ENCODE data around the gene RNF222. TPM values are rescaled to one million over a fixed set of nuclear protein-coding genes. Genes with fewer than 3 reads are reported as not detected.
A peak's percentile ranks its signal among the peaks of the same experiment; 100 is the strongest.

Gene RNF222
- total and polyA plus RNA-seq, 9 donors: not detected

DNA sequence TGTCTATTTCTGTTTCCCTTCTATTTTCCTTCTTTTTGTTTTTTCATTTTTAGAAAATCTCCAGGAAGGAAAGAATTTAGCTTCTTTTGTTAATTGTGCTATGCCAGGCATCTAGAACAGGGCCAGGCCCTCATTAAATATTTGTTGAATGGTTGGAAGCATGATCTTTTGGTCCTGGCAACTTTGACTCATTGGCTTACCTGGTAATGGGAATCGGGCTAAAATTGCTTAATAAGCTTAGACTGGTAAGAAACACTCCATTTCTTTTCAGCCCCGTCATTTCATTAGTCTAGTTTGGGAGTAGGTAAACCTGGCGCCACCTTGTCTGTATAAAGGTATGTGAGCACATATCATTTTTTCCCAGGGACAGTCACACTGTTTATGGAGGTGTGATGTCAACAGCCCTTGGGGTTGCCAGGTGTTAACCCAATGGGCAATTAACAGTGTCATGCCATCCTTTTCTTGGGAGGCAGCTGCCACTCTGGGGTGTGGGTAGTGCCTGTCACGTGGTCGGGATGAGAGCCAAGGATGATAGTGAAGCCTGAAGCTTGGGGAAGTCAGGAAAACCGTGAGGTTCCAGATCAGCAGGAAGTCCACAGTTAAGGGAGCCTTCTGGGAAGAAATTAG lies 28.6 kb upstream of the RNF222 start:
- TF ChIP-seq POLR2A (IDR thresholded peaks at IDR 0.05): no peak
- Histone ChIP-seq H3K27me3 (no peaks in the 10 kb centered on the region), H3K4me1 (ENCODE audit: insufficient read depth) (no peaks in the 10 kb centered on the region), H3K36me3 (no peaks in the 10 kb centered on the region), H3K9me3 (no peaks in the 10 kb centered on the region), H3K27ac (no peak overlapping the region), H3K4me3 (no peak overlapping the region)
- no peak for DNase-seq
- intact Hi-C loops (cut with DNase I): loop anchor here in 1 of 4 donors (5.0 kb wide), 1 partner anchor 56 kb away; no protein-coding TSS in a partner anchor
- WGBS, 3 donors: 54 to 66% (median 62%) methylated on average over 6 of the region's 6 CpGs

DNA sequence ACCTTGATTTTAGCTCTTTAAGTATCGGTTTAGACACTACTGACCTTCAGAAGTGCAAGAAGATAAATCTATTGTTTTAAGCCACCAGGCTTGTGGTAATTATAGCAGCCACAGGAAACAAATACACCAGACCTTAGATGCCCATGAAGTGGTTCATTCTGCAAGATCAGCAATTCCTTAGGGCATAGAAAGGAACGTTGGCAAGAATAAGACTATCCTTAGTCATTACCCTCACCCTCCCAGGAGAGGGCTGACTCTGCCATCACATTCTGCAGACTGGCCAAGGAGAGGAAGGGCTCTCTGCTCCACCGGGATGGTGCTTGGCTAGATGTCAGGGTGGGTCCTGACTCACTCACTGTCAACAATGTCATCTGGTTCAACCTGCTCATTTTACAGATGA lies 23.9 kb upstream of the RNF222 start:
- no peak for TF ChIP-seq POLR2A (IDR thresholded peaks at IDR 0.05)
- TF ChIP-seq, protein P1, sequence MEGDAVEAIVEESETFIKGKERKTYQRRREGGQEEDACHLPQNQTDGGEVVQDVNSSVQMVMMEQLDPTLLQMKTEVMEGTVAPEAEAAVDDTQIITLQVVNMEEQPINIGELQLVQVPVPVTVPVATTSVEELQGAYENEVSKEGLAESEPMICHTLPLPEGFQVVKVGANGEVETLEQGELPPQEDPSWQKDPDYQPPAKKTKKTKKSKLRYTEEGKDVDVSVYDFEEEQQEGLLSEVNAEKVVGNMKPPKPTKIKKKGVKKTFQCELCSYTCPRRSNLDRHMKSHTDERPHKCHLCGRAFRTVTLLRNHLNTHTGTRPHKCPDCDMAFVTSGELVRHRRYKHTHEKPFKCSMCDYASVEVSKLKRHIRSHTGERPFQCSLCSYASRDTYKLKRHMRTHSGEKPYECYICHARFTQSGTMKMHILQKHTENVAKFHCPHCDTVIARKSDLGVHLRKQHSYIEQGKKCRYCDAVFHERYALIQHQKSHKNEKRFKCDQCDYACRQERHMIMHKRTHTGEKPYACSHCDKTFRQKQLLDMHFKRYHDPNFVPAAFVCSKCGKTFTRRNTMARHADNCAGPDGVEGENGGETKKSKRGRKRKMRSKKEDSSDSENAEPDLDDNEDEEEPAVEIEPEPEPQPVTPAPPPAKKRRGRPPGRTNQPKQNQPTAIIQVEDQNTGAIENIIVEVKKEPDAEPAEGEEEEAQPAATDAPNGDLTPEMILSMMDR (IDR thresholded peaks at IDR 0.05): no peak
- TF ChIP-seq EP300 (IDR thresholded peaks at IDR 0.05): no peak
- WGBS, 3 donors: 67 to 81% (median 67%) methylated on average over 3 of the region's 3 CpGs
- H3K4me1 ChIP-seq (ENCODE audit: insufficient read depth): peaks cover 2% of the 10 kb centered on the region
- no peak for DNase-seq
- H3K9me3 ChIP-seq: no peaks in the 10 kb centered on the region
- H3K27me3 ChIP-seq: no peaks in the 10 kb centered on the region
- H3K27ac ChIP-seq: no peak overlapping the region
- intact Hi-C loops (cut with DNase I): no loop called here
- H3K36me3 ChIP-seq: no peaks in the 10 kb centered on the region
- no peak overlapping the region for H3K4me3 ChIP-seq

DNA sequence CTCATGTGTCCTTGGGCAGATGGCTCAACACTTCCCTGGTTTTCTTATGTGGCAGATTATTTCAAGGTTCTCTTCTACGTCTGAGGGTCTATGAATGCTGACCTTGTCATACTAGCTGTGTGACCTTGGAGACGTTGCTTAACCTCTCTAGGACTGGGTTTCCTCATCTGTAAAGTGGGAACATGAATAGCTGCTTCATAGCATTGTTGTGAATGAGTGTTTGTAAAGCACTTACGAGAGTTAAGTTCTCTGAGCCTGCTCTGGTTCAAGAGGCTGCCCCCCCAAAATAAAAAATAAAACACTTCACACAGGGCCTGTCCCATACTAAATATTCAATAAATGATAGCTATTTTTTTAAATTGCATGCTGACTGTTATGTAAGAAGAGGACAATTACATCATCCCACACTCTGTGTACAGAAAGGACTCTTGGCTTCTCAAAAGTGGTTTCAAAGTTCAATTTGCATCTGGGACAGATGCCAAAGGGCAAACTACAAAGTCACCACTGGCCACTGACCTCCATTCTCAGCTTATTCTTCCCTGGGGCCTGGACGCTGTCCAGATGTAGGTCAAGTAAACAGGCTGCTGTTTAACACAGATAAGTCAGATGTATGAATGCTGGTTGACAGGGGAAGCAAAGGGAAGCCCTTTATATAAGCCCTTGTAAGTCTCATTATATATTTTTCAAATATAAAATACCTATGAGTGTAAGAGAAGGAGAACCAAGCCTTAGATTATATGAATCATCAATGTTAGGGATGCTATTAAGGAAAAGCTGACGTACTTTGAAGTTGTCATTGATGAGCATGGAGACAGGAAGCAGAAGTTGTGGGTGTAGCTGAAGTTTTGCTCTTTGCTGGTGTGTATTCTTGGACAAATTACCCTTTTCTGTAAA lies 22.7 kb upstream of the RNF222 start:
- H3K27ac ChIP-seq: peak overlapping the region in 1 of 2 donors; percentile 23
- WGBS, 3 donors: 13 to 19% (median 16%) methylated on average over 5 of the region's 5 CpGs
- intact Hi-C loops (cut with DNase I): no loop called here
- DNase-seq: peak; percentile 35 to 69 (median 60)
- no peak for TF ChIP-seq POLR2A (IDR thresholded peaks at IDR 0.05)
- TF ChIP-seq EP300 (IDR thresholded peaks at IDR 0.05): no peak
- TF ChIP-seq, protein P1 (IDR thresholded peaks at IDR 0.05): no peak
- H3K9me3 ChIP-seq: no peaks in the 10 kb centered on the region
- no peaks in the 10 kb centered on the region for H3K27me3 ChIP-seq
- H3K4me1 ChIP-seq (ENCODE audit: insufficient read depth): peaks cover 2% of the 10 kb centered on the region
- H3K4me3 ChIP-seq: no peak overlapping the region
- no peaks in the 10 kb centered on the region for H3K36me3 ChIP-seq

DNA sequence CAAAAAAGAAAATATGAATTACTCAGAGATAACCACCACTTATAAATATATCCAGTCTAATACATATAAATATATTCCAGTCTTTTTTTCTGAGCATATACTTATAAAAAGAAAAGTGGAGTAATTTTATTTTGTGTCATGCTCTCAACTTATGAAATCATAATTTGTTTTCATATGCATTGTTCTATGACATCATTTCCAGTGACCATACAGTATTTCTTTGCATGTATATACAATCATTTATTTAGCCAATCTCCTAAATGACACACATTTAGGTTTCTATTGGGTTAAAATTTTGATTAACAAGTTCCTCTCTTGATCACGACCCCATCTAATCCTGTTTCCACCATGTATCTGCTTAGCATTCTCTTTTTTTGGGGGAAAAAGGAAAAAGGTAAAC lies 21.7 kb upstream of the RNF222 start:
- no peak overlapping the region for H3K27ac ChIP-seq
- 32 to 45% (median 37%) methylated on average over 1 of the region's 1 CpG for WGBS, 3 donors
- H3K4me3 ChIP-seq: no peak overlapping the region
- intact Hi-C loops (cut with DNase I): loop anchor here in 3 of 4 donors (5.0 to 10.0 kb wide), 2 partner anchors 323 to 365 kb away; partner anchors contain the start of gene CCDC42 (in 1 of the 3)
- TF ChIP-seq EP300 (IDR thresholded peaks at IDR 0.05) (no peak), POLR2A (IDR thresholded peaks at IDR 0.05) (no peak)
- TF ChIP-seq, protein P1 (IDR thresholded peaks at IDR 0.05): no peak
- H3K4me1 ChIP-seq (ENCODE audit: insufficient read depth): peaks cover 2% of the 10 kb centered on the region
- H3K36me3 ChIP-seq: no peaks in the 10 kb centered on the region
- no peaks in the 10 kb centered on the region for H3K9me3 ChIP-seq
- DNase-seq: no peak
- H3K27me3 ChIP-seq: no peaks in the 10 kb centered on the region

Data from ovary (tissue), 9 donors.